DOHH2 (cell line): ENCODE results near the gene ELOB.

Experiments used
- EZH2phosphoT487 ChIP-seq: fragments of 200-600 bp; sonication (generic); IDR thresholded peaks from 2 replicates; pipeline ENCODE4 v1.6.1; 2017; ENCODE audit warnings: borderline replicate concordance, mild to moderate bottlenecking, antibody characterized with exemption, low read length, moderate library complexity, mixed read lengths
- TF ChIP-seq, protein P1 (sequence below): fragments of 200-600 bp; sonication (generic); IDR thresholded peaks from one replicate; pipeline ENCODE4 v1.5.1; 2014; ENCODE audit warnings: antibody characterized with exemption, mild to moderate bottlenecking, low read depth, low read length; ENCODE audit not compliant: poor library complexity, severe bottlenecking

DNA sequence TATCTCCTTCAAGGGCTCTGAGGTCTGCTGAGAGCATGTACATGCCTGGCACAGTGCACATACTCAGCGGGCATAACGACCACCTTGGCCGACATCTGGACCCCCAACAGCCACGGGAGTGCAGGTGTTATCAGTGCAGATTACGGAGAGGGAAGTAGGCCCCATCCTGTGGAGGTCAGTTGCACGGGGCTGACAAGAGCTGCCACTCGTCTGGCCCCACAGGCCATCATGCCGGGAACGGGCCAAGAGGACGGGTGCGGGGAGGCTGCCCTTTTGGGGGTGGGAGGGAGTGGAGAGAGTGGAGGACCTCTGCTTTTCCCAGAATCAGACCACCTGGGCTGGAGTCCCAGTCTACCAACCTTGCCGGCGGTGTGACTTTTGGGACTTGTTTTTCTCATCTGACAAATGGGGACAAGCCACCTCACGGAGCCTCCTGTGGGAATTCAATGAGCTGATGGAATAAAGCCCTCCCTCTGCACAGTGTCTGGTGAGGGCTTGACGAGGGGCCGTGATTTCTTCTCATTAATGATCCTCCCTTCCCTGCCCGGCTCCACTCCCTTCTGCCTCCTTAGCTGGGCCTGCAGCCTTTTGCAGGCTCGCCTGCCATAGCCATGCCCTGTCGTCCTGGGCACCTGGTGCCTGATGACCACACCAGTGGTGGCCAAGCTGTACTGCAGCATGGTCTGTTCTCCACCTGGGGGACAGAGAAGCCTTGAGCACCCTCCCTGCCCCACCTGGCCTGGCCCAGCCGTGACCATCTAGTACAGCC, 5.7 kb upstream of the ELOB start:
- TF ChIP-seq, protein P1, sequence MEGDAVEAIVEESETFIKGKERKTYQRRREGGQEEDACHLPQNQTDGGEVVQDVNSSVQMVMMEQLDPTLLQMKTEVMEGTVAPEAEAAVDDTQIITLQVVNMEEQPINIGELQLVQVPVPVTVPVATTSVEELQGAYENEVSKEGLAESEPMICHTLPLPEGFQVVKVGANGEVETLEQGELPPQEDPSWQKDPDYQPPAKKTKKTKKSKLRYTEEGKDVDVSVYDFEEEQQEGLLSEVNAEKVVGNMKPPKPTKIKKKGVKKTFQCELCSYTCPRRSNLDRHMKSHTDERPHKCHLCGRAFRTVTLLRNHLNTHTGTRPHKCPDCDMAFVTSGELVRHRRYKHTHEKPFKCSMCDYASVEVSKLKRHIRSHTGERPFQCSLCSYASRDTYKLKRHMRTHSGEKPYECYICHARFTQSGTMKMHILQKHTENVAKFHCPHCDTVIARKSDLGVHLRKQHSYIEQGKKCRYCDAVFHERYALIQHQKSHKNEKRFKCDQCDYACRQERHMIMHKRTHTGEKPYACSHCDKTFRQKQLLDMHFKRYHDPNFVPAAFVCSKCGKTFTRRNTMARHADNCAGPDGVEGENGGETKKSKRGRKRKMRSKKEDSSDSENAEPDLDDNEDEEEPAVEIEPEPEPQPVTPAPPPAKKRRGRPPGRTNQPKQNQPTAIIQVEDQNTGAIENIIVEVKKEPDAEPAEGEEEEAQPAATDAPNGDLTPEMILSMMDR, result no peak
- TF ChIP-seq EZH2phosphoT487, result no peak
